Activated CD4-positive, alpha-beta memory T cell treated with anti-CD3 and anti-CD28 coated beads, Interleukin-2, amount 10 ng/mL, durations not matched to agents 7 days and 5 days (primary cell): ENCODE data around the gene UNC45B. TPM values are rescaled to one million over a fixed set of nuclear protein-coding genes. Genes with fewer than 3 reads are reported as not detected.
"Not testable (repeated sequence)": the region's sequence is repeated elsewhere in the genome, so short reads cannot be mapped to it uniquely, and the experiment has no call there.

ENCODE experiments used
- CTCF ChIA-PET: fragments of 350-600 bp; sonication (Branson Sonifier 250); formaldehyde crosslinking; loops from one replicate; lab custom pipeline; 2021; ENCODE audit warnings: antibody characterized with exemption, inconsistent platforms; lab: Charles Lee
- POLR2A ChIA-PET: fragments of 350-600 bp; sonication (Branson Sonifier 250); formaldehyde crosslinking; loops from one replicate; lab custom pipeline; 2021; ENCODE audit warnings: antibody characterized with exemption; lab: Charles Lee
- DNase-seq: peaks from one replicate; pipeline ENCODE4 v3.0.0-alpha.2; 2020
- H3K27ac Mint-ChIP-seq: one replicate; pipeline ENCODE4 v1.8.0; 2021; ENCODE audit warnings: mild to moderate bottlenecking, mixed read lengths
- H3K27me3 Mint-ChIP-seq: one replicate; pipeline ENCODE4 v1.8.0; 2021; ENCODE audit warnings: mixed read lengths
- H3K36me3 Mint-ChIP-seq: one replicate; pipeline ENCODE4 v1.8.0; 2021; ENCODE audit warnings: low read depth, mixed read lengths
- H3K4me1 Mint-ChIP-seq: one replicate; pipeline ENCODE4 v1.8.0; 2021; ENCODE audit warnings: mixed read lengths
- H3K4me3 Mint-ChIP-seq: one replicate; pipeline ENCODE4 v1.8.0; 2021; ENCODE audit warnings: mild to moderate bottlenecking, mixed read lengths
- H3K9me3 Mint-ChIP-seq: one replicate; pipeline ENCODE4 v1.8.0; 2021; ENCODE audit warnings: mixed read lengths
- total RNA-seq, 2 experiments: library from RNA; stranded (reverse); gene quantifications; one replicate each; pipeline ENCODE4 v1.2.3, GENCODE V29; 2021

The UNC45B gene
- under 1 TPM; 0.18 to 0.25 TPM for total RNA-seq

GRCh38 chr17:35147375-35147905 lies at the start of gene UNC45B:
TSS of gene UNC45B (plus strand) at chr17:35147817. CDS start at chr17:35148264, 447 bp downstream.
- peaks cover 8% of the 10 kb centered on the region for H3K4me1 Mint-ChIP-seq
- no peaks in the 10 kb centered on the region for H3K9me3 Mint-ChIP-seq
- no peaks in the 10 kb centered on the region for H3K36me3 Mint-ChIP-seq
- no peak within 1 kb of the TSS for H3K27ac Mint-ChIP-seq
- CTCF ChIA-PET, result no interaction called here
- DNase-seq, result no peak
- POLR2A ChIA-PET, result interaction anchor here (1.3 kb wide), 1 partner anchor 67 kb away, joined by 4 read pairs; no protein-coding TSS in a partner anchor
- H3K27me3 Mint-ChIP-seq, result peaks cover 4% of the 10 kb centered on the region
- H3K4me3 Mint-ChIP-seq, result no peak within 1 kb of the TSS

DNA sequence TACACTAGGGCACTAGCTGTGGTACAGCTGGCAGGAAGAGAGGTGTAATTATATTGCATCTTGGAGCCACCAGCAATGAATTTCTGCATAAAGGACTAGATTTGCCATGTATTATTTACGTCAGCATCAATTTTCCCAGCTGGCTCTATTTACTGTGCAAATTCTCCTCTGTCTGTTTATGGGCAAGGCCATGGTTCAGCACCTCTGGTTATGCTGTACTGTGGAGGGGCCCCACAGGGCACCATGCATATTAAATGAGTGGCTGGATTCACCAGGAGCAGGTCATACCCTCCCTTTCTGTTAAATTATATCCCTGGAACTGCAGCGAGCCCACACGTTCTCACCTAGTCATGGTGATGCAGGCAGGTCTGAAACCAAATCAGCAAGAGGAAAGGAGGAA lies 47.7 kb upstream of the UNC45B start:
- Mint-ChIP-seq H3K27me3 (no peaks in the 10 kb centered on the region), H3K36me3 (peaks cover 42% of the 10 kb centered on the region), H3K9me3 (no peaks in the 10 kb centered on the region), H3K4me1 (peaks cover 8% of the 10 kb centered on the region), H3K4me3 (no peak overlapping the region), H3K27ac (no peak overlapping the region)
- ChIA-PET CTCF (no interaction called here), POLR2A (no interaction called here)
- DNase-seq, result no peak

GRCh38 chr17:35101036-35101435 lies 46.6 kb upstream of the UNC45B start:
- no peaks in the 10 kb centered on the region for H3K9me3 Mint-ChIP-seq
- CTCF ChIA-PET, result no interaction called here
- no peak overlapping the region for H3K4me3 Mint-ChIP-seq
- H3K27ac Mint-ChIP-seq, result no peak overlapping the region
- POLR2A ChIA-PET, result no interaction called here
- H3K36me3 Mint-ChIP-seq, result peaks cover 52% of the 10 kb centered on the region
- no peaks in the 10 kb centered on the region for H3K27me3 Mint-ChIP-seq
- no peak for DNase-seq
- H3K4me1 Mint-ChIP-seq, result peaks cover 6% of the 10 kb centered on the region

DNA sequence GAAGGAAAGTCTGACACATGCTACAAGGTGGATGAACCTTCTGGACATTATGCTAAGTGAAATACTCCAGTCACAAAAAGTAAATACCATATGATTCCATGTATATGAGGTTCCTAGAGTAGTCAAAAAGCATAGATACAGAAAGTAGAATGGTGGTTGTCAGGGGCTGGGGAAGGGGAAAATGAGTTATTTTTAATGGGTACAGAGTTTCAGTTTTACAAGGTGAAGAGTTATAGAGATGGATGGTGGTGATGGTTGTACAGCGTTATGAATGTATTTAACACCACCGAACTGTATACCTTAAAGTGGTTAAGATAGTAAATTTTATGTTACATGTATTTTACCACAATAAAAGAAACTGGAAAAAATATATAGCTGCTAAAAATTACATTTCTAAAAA lies 45.9 kb upstream of the UNC45B start:
- no peak for DNase-seq
- Mint-ChIP-seq H3K4me3 (no peak overlapping the region), H3K27me3 (no peaks in the 10 kb centered on the region), H3K9me3 (no peaks in the 10 kb centered on the region), H3K36me3 (peaks cover 58% of the 10 kb centered on the region), H3K4me1 (peaks cover 2% of the 10 kb centered on the region), H3K27ac (no peak overlapping the region)
- ChIA-PET CTCF (no interaction called here), POLR2A (no interaction called here)

DNA sequence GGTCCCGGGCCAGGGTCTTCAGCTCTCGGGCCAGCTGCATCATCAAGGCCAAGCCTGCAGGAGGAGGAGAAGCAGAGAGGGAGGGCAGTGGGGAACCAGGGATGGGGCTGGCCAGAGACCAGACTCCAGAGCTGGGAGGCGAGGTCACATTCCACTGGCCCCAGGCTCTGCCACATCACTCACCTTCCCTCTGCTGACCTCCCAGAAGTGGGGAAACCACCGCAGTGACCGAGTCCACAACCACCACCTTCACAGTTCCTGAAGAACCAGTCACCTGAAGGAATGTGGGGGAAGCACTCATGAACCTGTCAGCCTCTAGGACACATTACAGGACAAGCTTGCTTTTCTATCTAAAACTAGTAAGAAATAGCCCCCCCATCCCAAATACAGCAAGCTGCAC lies 44.3 kb upstream of the UNC45B start:
- H3K27ac Mint-ChIP-seq, result no peak overlapping the region
- H3K36me3 Mint-ChIP-seq, result peaks cover 54% of the 10 kb centered on the region
- peaks cover 5% of the 10 kb centered on the region for H3K4me1 Mint-ChIP-seq
- DNase-seq, result no peak
- no peaks in the 10 kb centered on the region for H3K27me3 Mint-ChIP-seq
- CTCF ChIA-PET, result interaction anchor here (1.1 to 1.7 kb wide), 3 partner anchors 13 to 16 kb away, joined by 4 to 5 read pairs (median 4); no protein-coding TSS in a partner anchor
- no peak overlapping the region for H3K4me3 Mint-ChIP-seq
- H3K9me3 Mint-ChIP-seq, result no peaks in the 10 kb centered on the region
- POLR2A ChIA-PET, result interaction anchor here (1.5 kb wide), 1 partner anchor 122 kb away, joined by 3 read pairs; no protein-coding TSS in a partner anchor

- Mint-ChIP-seq H3K27ac (no peak overlapping the region), H3K4me3 (no peak overlapping the region), H3K4me1 (peaks cover 8% of the 10 kb centered on the region), H3K36me3 (peaks cover 47% of the 10 kb centered on the region), H3K27me3 (no peaks in the 10 kb centered on the region), H3K9me3 (no peaks in the 10 kb centered on the region)
- DNase-seq, result no peak
- POLR2A ChIA-PET, result no interaction called here
- CTCF ChIA-PET, result interaction anchor here (0.9 to 1.2 kb wide), 2 partner anchors 14 to 15 kb away, joined by 6 to 8 read pairs; partner anchors contain the start of gene RAD51D
Measured at GRCh38 chr17:35104844-35105450, 42.7 kb upstream of the UNC45B start.

DNA sequence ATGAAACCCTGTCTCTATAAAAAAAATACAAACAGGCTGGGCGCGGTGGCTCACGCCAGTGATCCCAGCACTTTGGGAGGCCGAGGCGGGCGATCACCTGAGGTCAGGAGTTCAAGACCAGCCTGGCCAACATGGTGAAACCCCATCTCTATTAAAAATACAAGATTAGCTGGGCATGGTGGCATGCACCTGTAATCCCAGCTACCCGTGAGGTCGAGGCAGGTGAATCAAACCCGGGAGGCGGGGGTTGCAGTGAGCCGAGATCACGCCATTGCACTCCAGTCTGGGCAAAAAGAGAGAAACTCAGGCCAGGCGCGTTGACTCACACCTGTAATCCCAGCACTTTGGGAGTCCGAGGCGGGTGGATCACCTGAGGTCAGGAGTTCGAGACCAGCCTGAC lies 36.8 kb upstream of the UNC45B start:
- POLR2A ChIA-PET, DNase-seq, H3K27me3 Mint-ChIP-seq, H3K9me3 Mint-ChIP-seq, H3K27ac Mint-ChIP-seq, H3K4me3 Mint-ChIP-seq: not testable (repeated sequence)
- Mint-ChIP-seq H3K36me3 (peaks cover 20% of the 10 kb centered on the region), H3K4me1 (peaks cover 16% of the 10 kb centered on the region)
- CTCF ChIA-PET, result interaction anchor here (1.0 kb wide), 1 partner anchor 88 kb away, joined by 3 read pairs; no protein-coding TSS in a partner anchor

DNA sequence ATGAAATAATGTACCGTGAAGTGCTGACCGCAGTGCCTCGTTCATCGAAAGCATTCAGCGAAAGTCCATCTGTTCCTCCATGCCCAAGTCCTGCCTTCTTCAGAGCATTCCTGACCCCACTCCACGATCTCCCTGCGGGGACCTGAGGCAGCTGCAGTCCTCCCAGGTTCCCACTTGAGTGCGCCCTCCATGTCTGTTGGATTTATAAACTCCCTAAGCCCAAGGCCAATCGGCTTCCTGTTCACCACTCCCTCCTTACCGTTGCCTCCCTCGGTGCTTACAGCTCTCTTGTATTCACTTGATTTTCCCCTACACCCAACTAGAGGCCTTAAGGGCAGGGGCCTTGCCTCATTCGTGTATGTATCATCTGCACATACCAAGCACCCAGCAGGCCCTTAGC lies 30.8 kb upstream of the UNC45B start:
- ChIA-PET CTCF (interaction anchor here (1.5 to 5.2 kb wide), 2 partner anchors 14 to 122 kb away, joined by 5 to 123 read pairs; no protein-coding TSS in a partner anchor), POLR2A (no interaction called here)
- Mint-ChIP-seq H3K27me3 (no peaks in the 10 kb centered on the region), H3K4me3 (no peak overlapping the region), H3K9me3 (no peaks in the 10 kb centered on the region), H3K27ac (no peak overlapping the region), H3K4me1 (peaks cover 43% of the 10 kb centered on the region), H3K36me3 (peaks cover 27% of the 10 kb centered on the region)
- no peak for DNase-seq

- ChIA-PET POLR2A (interaction anchor here (0.6 to 3.7 kb wide), 10 partner anchors 28 to 692 kb away, joined by 3 to 29 read pairs (median 10); partner anchors contain the start of genes CCT6B, LIG3, RFFL and ZNF830), CTCF (interaction anchor here (1.0 to 5.2 kb wide), 15 partner anchors 11 to 577 kb away, joined by 3 to 123 read pairs (median 6); partner anchors contain the start of gene RFFL)
- no peaks in the 10 kb centered on the region for H3K27me3 Mint-ChIP-seq
- H3K4me3 Mint-ChIP-seq, result peak overlapping the region; percentile 79
- H3K4me1 Mint-ChIP-seq, result peaks cover 42% of the 10 kb centered on the region
- no peaks in the 10 kb centered on the region for H3K9me3 Mint-ChIP-seq
- peaks cover 27% of the 10 kb centered on the region for H3K36me3 Mint-ChIP-seq
- peak overlapping the region; percentile 78 for H3K27ac Mint-ChIP-seq
- DNase-seq, result peak; percentile 66
Measured at GRCh38 chr17:35117984-35118383, 29.6 kb upstream of the UNC45B start.

GRCh38 chr17:35119370-35120165 lies 28.0 kb upstream of the UNC45B start, which contains the start of gene RAD51D:
TSS of gene RAD51D (minus strand) at chr17:35119860. CDS start at chr17:35119613, 247 bp downstream.
- peak; percentile 83 for DNase-seq
- Mint-ChIP-seq H3K4me1 (peaks cover 41% of the 10 kb centered on the region), H3K36me3 (peaks cover 23% of the 10 kb centered on the region), H3K9me3 (no peaks in the 10 kb centered on the region), H3K27ac (peak within 1 kb of the TSS; percentile 78), H3K27me3 (no peaks in the 10 kb centered on the region), H3K4me3 (peak within 1 kb of the TSS; percentile 79)
- ChIA-PET CTCF (interaction anchor here (0.7 to 5.2 kb wide), 46 partner anchors 9 to 758 kb away, joined by 3 to 123 read pairs (median 4); partner anchors contain the start of genes LIG3 and RFFL), POLR2A (interaction anchor here (0.5 to 3.7 kb wide), 38 partner anchors 9 to 691 kb away, joined by 3 to 29 read pairs (median 4); partner anchors contain the start of genes CCT6B, LIG3, PEX12 and RFFL)

DNA sequence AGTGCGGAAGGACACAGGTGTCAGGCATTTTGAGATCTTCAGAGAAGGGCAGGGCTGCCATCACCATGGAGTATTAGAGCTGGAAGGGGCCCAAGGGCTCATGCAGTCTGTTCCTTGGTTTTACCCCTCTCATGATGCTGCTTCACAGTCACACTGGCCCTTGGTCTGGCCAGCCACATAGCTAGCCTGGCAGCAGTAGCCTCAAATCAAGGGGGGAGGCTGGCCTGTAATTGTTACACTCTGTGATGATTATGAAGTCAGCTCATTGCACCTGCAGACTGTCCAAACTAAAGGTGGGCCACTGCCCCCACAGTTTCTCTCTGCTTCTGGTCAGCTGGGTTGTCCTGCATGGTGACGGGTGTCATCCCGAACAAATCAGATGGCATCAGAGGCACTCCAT lies 26.3 kb upstream of the UNC45B start, which contains the start of gene FNDC8:
Gene FNDC8 (plus strand): TSS at position 301 of the 400 bp plus-strand sequence. CDS start 79 bp downstream, at position 380.
- Mint-ChIP-seq H3K27me3 (no peaks in the 10 kb centered on the region), H3K4me3 (no peak within 1 kb of the TSS), H3K36me3 (peaks cover 13% of the 10 kb centered on the region), H3K9me3 (no peaks in the 10 kb centered on the region), H3K4me1 (peaks cover 29% of the 10 kb centered on the region), H3K27ac (no peak within 1 kb of the TSS)
- CTCF ChIA-PET, result interaction anchor here (1.0 to 5.2 kb wide), 3 partner anchors 57 to 126 kb away, joined by 3 to 123 read pairs (median 17); partner anchors contain the start of gene RFFL
- DNase-seq, result no peak
- POLR2A ChIA-PET, result interaction anchor here (0.9 to 2.2 kb wide), 2 partner anchors 10 to 579 kb away, joined by 3 to 9 read pairs; no protein-coding TSS in a partner anchor
